HEK293T (cell line): Measurements from ENCODE around the gene LIN7B.

Source experiments
- BHLHE40 ChIP-seq: fragments of 450-650 bp; IDR thresholded peaks from 2 replicates; pipeline ENCODE4 v1.6.1; 2016; ENCODE audit warnings: mild to moderate bottlenecking, moderate library complexity, borderline replicate concordance
- FOXM1 ChIP-seq: fragments of 450-650 bp; IDR thresholded peaks from 2 replicates; pipeline ENCODE4 v1.6.1; 2017; ENCODE audit warnings: mild to moderate bottlenecking, borderline replicate concordance
- SP1 ChIP-seq: fragments of 450-650 bp; IDR thresholded peaks from 2 replicates; pipeline ENCODE4 v1.6.1; 2017
- TARDBP ChIP-seq: fragments of 450-650 bp; IDR thresholded peaks from 2 replicates; pipeline ENCODE4 v1.6.1; 2016
- TF ChIP-seq, protein P1 (sequence below): fragments of 450-650 bp; IDR thresholded peaks from 2 replicates; pipeline ENCODE4 v1.6.1; 2016

DNA sequence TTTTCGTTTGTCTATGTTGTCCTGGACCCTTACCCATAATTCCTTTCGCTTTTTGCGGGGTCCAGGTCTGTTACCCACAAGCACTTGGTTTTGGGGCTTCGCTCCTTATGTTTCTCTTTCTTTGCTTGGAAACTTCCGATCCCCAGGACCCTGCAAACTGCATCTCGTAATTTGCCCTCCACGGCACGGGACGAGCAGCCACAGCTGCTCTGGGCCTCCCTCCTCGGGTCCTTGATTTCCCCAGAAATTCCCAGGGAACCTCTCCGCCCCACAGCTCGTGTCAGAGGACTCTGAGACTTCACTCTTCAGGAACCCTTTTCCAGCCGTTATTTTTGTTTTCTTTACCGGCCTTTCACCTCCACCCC lies 28.3 kb upstream of the LIN7B start:
- no peak for TF ChIP-seq SP1
- no peak for TF ChIP-seq FOXM1
- no peak for TF ChIP-seq TARDBP
- TF ChIP-seq BHLHE40: no peak
- TF ChIP-seq, protein P1, sequence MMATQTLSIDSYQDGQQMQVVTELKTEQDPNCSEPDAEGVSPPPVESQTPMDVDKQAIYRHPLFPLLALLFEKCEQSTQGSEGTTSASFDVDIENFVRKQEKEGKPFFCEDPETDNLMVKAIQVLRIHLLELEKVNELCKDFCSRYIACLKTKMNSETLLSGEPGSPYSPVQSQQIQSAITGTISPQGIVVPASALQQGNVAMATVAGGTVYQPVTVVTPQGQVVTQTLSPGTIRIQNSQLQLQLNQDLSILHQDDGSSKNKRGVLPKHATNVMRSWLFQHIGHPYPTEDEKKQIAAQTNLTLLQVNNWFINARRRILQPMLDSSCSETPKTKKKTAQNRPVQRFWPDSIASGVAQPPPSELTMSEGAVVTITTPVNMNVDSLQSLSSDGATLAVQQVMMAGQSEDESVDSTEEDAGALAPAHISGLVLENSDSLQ: no peak
